Fibroblast of skin of right quadriceps (primary cell): ENCODE measurements around the gene INPP5D.
"Not testable (repeated sequence)": the region's sequence is repeated elsewhere in the genome, so short reads cannot be mapped to it uniquely, and the experiment has no call there.

Experiments used
- DNase-seq: peaks from one replicate; pipeline ENCODE4 v3.0.0-alpha.2; 2013

Gene INPP5D

DNA sequence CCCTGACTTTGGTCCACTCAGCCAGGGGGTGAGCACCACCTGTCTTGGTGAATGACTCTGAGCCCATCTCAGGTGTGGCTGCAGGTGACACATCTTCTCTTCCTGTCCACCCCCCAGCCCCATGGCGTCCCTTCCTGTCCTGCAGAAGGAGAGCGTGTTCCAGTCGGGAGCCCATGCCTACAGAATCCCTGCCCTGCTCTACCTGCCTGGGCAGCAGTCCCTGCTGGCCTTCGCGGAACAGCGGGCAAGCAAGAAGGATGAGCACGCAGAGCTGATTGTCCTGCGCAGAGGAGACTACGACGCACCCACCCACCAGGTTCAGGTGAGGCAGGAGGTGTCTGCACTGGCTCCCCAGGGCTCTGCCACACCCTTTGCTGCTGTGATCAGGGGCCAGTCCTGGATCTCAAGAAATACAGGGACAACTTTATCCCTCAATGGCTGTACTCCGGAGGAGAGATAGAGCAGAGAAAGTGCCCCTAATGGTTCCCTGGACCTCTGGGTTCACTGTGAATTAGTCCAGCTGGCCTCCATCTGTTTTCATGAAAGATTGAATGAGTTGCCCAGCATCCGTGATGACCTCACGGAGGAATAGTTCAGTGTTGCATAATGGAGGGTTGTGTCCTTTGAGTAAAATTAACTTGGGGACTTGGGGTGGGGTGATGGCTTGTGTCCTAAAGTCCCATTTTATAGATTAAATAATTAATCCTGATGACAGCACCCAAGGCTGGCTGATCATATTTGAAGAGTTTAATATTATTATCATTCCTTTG, 27.4 kb upstream of the INPP5D start, which contains the start of gene NEU2:
NEU2 (plus strand) TSS at position 122 of the 770 bp plus-strand sequence; CDS start at position 122, 0 bp downstream.
- DNase-seq = no peak

DNA sequence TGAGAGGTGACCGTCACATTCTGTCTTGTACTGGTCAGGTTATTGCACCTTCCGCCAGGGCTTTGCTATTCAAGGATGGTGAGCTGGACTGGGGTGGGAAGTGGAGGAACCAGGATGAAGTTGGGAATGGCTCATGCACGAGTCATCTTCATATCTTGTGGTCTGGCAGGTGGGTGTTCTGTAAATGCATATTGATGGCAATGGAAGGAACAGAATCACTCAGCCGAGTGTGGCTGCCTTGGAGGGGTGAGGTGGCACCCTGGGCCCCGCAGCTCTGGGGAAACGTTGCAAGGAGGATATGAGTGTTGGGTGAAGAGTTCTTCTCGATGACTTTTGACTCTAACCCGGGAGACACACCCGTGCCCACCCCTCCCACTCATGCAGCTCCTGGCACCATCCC, 26.5 kb upstream of the INPP5D start:
- DNase-seq = peak; percentile 16

DNA sequence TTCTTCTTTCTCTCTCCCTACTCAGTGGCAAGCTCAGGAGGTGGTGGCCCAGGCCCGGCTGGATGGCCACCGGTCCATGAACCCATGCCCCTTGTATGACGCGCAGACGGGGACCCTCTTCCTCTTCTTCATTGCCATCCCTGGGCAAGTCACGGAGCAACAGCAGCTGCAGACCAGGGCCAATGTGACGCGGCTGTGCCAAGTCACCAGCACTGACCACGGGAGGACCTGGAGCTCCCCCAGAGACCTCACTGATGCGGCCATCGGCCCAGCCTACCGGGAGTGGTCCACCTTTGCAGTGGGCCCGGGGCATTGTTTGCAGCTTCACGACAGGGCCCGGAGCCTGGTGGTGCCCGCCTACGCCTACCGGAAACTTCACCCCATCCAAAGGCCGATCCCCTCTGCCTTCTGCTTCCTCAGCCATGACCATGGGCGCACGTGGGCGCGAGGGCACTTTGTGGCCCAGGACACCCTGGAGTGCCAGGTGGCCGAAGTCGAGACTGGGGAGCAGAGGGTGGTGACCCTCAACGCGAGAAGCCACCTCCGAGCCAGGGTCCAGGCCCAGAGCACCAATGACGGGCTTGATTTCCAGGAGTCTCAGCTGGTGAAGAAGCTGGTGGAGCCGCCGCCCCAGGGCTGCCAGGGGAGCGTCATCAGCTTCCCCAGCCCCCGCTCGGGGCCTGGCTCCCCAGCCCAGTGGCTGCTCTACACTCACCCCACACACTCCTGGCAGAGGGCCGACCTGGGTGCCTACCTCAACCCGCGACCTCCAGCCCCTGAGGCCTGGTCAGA, 25.9 kb upstream of the INPP5D start:
- no peak for DNase-seq

DNA sequence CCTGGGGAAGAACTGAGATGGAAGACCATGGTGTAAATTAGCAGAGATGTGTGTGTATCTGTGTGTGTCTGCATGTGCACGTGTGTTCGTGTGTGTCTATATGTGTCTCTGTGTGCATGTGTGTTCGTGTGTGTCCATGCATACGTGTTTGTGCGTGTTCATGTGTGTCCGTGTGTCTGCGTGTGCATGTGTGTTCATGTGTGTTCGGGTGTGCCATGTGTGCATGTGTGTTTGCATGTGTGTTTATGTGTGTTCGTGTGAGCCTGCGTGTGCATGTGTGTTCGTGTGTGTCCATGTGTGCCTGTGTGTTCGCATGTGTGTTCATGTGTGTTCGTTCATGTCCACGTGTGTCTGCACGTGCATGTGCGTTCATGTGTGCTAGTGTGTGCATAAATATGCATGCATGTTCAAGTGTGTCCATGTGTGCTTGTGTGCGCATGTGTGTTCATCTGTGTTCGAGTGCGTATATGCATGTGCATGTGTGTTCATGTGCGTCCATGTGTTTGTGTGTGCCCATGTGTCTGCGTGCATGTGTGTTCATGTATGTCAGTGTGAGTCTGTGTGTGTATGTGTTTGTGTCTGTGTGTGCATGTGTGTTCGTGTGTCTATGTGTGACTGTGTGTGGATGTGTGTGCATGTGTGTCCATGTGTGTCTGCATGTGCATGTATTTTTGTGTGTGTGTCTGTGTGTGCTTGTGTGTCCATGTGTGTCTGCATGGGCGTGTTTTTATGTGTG, 24.5 kb upstream of the INPP5D start:
- no peak for DNase-seq

DNA sequence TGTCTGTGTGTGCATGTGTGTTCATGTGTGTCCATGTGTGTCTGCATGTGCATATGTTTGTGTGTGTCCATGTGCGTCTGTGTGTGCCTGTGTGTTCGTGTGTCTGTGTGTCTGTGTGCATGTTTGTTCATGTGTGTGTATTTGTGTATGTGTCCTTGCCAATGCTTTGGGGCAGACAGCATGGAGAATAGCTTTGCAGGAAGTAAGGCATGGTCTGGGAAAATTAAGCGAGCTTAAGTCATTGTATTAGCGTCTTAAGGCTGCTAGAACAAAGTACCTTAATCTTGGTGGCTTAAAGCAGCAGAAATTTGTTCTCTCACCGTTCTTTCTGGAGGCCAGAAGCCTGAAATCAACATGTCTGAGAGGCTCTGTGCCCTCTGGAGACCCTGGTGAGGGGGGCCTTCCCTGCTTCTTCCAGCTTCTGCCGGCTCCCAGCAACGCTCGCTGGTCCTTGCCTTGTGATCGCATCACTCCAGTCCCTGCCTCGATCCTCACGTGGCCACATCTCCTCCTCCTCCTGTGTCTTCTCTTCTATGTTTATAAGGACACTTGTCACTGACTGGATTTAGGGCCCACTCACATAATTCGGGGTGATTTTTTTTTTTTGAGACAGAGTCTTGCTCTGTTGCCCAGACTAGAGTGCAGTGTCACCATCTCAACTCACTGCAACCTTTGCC, 23.8 kb upstream of the INPP5D start:
- DNase-seq = no peak

DNA sequence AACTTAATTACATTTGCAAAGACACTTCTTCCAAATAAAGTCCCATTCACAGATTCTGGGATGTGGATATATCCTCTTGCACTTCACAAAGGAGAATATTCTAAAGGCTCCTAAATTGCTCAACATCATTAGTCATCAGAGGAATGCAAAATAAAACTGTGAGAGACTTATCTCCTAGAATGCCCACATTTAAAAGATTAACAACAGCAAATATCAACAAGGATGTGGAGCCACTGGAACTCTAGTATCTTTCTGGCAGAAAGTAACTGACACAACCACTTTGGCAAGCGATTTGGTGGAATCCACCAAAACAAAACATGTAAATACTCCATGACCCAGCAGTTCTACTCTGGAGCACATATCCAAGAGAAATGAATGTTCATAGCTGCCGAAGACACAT, 23.1 kb upstream of the INPP5D start:
- DNase-seq = peak; percentile 31

DNA sequence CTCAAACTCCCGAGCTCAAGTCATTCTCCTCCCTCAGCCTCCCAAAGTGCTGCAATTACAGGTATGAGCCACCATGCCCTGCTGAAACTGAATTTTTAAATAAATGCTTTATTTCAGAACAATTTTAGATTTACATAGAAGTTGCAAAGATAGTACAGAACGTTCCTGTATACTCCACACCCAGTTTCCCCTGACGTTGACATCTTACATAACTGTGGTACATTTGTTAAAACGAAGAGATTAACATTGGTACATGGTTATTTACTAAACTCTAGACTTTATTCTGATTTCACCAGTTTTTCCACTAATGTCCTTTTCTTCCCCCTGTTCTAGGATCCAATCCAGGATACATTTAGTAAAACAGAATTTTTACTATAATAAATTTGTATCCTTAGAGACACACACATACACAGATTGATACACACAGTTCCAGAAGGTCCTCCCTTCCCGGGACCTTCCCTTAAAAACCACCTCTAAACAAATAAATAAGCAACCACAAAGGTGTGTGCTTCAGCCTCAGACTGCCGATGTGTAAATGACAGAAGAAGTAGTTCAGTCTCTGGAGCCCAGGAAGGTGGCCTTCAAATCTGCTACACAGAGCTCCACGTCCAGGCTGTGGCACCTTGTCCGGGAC, 20.8 kb upstream of the INPP5D start:
- no peak for DNase-seq

DNA sequence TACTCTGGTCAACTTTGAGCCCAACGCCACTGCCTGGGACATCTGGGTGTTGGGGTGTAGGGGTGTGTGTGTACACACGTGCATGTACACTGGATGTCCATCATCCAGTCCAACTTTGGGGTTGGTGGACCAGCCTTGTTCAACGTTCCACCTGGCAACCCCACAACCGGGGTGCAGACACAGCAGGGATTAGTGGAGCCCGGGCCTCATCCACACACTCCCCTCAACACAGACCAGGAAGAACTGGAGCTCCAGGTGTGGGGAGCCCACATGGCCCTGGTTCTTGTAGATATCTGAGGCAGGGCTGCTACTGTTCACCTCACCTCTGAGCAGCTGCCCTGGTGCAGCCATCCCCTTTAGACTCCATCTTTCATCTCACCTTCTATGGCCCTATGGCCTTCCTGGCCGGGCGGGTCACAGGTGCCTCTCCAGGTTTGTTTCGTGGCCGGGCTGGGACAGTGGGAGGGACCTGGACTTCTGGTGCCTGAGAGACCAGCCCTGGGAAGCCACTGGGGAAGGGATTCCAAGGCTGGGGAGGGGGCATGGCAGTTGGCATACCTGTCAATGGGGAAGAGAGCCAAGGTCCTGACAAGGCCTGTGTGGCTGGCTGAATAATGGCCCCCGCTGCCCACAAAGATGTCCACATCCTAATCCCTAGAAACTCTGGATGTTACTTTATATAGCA, 20.2 kb upstream of the INPP5D start:
- DNase-seq = no peak

DNA sequence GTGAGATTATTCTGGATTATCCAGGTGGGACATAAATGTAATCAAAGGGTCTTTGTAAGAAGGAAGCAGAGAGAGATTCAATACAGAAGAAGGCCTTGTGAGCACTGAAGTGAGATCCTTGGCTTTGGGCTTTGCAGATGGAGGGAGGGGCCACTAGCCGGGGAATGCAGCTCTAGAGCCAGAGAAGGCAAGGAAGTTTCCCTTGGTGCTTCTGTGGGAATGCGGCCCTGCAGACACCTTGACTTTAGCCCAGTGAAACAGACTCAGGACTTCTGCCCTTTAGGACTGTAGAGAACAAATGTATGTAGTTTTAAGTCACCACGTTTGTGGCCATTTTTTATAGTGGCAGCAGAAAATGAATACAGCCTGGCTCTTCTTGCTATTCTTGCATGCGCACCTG, 19.6 kb upstream of the INPP5D start:
- no peak for DNase-seq

DNA sequence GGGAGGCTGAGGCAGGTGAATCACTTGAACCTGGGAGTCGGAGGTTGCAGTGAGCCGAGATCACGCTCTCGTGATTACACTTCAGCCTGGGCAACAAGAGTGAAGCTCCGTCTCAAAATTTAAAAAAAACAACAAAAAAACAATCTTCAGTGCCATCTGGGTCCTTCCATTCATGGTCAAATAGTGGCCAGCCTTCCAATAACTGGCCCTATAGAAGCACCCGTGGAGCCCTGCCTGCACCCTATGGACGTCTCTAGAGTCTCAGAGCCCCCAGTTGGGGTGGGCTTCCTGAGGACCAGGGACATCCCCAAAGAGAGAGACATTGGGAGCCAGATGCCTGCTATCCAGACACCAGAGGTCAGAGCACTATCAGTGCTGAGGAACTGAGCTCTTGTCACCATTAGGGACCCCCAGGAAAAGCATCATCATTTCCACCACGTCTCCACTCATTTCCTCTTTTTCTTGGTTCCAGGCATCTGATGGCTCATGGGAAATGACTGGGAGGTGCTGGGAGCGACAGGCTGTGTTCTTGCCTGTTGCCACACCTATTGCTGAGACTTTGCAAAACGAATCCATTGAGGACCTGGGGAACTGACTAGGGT, 18.3 kb upstream of the INPP5D start:
- DNase-seq = no peak

DNA sequence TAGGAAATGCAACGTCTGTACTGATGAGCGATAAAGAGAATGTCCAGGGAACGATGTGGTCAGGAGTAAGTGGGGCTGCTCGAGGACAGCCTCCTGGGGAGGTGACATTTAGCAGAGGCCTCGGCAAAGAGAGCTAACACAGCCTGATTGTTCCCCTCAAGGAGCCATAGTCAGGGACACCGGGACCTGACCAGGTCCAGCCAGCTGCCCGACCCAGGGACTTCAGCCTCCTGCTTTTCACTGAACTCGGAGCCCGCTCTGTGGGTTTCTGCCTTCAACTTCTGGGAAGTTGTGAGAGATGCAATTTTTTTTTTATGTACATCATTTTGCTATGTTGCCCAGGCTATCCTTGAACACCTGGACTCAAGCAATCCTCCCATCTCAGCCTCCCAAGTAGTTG, 17.6 kb upstream of the INPP5D start:
- DNase-seq = no peak

DNA sequence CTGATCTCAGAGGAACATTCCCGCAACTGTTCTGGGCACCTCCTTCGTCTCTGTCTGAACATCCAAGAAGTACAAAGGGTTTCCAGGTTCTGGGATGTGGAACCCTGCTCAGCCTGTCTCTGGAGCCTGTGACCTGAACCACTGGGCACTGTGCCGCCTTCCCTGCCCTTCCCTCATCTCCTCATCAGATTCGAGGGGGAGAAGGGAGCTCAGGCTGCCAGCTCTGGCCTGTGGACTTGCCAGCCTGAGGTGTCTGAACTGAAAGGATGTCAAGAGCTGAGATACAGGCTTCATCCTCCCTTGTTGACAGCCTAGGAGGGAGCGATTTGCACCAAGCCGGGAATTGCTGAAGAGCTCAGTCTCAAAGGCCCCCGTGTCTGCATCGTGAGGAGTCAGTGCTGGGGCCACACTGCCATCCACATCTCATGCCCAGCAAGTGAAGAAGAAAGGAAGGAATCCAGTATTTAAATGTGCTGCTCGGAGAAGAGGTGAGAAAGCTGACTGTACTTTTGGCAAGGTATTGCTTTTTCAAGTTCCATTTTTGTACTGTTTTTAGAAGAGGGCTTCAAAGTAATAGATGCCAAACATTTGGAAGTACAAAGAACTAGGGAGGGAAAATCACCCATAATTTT, 15.1 kb upstream of the INPP5D start:
- no peak for DNase-seq

DNA sequence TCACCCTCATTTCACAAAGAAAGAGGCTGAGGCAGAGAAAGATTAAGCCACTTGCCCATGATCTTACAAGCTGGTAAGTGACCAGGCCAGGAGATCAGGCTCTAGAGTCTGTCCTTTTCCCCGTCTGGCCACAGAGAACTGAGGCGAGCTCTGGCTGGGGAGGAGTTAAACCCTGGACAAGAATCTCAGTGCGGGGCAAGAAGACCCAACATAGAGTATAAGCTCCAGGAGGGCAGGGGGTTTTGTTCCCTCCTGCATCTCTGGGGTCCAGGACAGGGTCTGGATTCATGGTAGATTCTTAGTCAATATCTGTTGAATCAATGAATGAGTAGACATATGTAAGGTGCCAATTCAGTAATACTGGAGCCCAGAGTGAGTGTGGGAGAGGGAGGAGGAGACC, 12.9 kb upstream of the INPP5D start:
- no peak for DNase-seq

DNA sequence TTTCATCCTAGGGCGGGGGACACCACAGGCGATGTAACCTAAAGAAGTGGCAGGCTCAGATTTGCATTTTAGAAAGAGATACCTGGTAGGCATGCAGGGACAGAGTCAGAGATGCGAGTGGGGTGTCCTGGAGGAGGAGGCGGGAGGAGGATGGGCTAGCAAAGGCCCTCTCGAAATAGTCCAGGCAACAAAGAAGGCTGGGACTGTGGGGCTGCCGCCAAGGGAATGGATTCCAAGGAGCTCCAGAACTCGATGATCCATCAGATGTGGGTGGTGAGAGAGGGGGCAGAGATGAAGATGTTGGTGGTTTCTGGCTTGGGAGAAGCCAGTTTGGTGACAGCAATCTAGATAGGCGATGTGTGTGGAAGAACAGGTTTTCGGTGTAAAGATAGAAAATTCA, 12.5 kb upstream of the INPP5D start:
- DNase-seq = no peak

DNA sequence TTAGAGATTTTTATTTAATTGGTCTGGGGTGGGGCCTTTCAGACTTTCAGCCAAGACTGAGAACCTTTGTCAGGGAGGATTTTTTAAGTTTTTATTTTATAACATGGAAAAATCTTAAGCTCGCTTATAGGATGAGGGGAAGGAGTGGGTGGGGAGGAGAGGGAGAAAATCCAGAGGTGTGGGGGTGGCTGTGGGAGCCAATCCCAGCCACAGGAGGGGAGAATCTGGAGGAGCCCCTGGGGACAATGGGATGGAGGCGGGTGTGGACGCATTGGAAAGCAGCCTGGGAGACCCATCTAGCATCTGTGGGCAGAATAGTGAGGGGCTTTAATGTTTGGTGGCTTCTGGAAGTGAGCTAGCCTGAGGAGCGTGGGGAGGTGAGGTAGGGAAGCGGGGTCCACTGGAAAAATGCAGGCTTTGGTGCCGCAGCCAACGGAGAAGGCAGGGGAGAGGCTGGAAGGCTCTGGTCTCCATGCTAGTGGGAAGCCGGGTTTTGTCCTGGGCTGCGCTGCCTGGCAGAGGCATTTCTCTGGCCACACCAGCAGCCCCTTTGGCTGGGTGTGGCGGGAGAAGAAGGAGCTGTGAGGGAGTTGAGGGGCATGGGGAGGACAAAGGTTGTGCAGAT, 11.5 kb upstream of the INPP5D start:
- no peak for DNase-seq

DNA sequence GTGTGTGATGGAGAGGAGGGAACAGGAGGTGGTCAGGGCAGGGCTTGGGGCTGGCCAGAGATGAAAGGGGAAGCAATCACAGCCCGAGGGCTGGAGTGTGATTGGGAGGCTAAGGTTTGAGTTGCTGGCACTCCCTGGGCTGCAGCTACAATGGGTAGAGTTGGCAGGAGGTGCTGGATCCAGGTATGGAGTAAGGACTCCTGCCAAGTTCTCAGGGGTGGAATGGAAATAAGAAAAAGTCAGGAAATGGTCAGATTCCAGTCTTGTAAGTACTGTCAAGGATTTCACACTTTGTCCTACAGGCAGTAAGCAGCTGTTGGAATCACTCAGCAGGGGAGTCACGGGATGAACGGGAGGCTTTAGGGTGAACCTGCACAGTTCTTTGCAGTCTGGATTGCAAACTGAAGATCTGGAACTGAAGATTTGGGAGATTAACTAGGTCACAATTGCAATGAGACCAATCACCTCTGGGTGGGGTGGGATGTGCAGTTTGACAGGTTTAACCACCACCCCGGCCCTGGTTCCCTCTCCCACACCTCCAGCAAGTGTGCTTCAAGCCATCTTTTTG, 10.9 kb upstream of the INPP5D start:
- DNase-seq = no peak

DNA sequence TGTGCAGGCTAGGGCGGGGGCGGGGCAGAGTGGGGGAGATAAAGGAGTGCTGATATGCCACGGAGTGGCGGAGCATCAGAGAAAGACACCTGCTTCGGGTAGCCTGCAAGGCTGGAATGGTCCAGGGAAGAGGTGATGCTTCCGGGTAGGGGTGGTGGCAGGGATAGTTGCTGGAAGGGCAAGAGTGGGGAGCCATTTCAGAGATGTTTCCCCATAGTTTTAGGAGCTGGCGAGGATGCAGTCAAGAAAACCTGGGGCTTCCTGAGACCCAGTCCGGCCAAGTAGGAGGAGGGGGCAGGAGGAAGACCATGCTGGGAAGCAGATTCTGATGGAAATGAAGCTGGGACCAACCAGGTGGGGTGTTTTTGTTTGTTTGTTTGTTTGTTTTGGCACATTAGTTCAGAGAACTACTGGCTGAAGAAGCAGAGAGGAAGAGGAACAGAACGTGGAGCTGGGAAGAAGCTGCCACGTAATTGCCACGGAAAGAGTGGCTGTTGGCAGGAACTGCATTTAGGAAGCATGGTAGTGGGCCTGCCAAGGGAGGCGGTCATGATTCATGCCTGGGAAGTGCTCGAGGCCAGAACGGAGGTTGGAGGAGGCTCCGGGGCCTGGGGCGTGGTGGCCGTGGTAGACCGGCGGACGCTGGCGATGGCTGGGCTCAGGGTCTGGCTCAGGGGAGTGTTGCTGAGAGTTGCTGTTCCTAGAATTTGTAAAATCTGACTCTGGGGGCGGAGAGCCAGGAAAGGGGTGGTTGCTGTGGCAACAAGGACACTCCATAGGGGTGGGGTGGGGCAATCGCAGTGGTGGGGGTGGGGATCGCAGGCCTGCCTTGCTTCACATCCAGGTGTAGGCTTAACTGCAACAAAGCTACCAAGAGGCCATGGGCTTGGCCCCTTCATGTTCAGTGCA, 8.6 kb upstream of the INPP5D start:
- peak; percentile 35 for DNase-seq

DNA sequence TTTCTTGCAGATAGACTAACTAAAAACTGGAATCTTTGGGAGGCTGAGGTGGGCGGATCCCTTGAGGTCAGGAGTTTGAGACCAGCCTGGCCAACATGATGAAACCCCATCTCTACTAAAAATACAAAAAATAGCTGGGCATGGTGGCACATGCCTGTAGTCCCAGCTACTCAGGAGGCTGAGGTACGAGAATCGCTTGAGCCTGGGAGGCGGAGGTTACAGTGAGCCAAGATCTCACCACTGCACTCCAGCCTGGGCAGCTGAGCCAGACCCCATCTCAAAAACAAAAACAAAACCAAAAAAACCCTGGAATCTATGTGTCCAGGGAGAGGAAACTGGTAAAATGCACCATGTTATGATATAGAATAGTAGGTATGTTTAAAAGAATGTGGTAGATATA, 7.6 kb upstream of the INPP5D start:
- DNase-seq = not testable (repeated sequence)
